OCI-LY7 (cell line): Measurements from ENCODE around the gene ZSCAN5B. TPM values are rescaled to one million over a fixed set of nuclear protein-coding genes. Genes with fewer than 3 reads are reported as not detected.

Source experiments
- BruUV-seq: library from RNA; stranded (reverse); fragments of 400-500 nt; replicated peaks from 2 replicates; lab custom pipeline; 2021; lab: Mats Ljungman, UMichigan
- CTCF ChIA-PET: fragments of 300-600 bp; sonication (Branson Sonifier 250); formaldehyde crosslinking; loops from one replicate; lab custom pipeline; 2022; ENCODE audit warnings: antibody characterized with exemption; ENCODE audit not compliant: unreplicated experiment; lab: Charles Lee
- POLR2A ChIA-PET: fragments of 300-600 bp; sonication (Branson Sonifier 250); formaldehyde crosslinking; loops from one replicate; lab custom pipeline; 2022; ENCODE audit warnings: antibody characterized with exemption; lab: Charles Lee
- DNase-seq: peaks from one replicate; pipeline ENCODE4 v3.0.0-alpha.2; 2015; ENCODE audit warnings: low spot score
- H2AFZ ChIP-seq: fragments of 200-600 bp; sonication (generic), shearing (Covaris generic); 2 replicates; pipeline ENCODE4 v1.6.1; 2014; ENCODE audit warnings: mild to moderate bottlenecking, antibody characterized with exemption, low read length, moderate library complexity
- H3K27ac ChIP-seq: fragments of 200-600 bp; sonication (generic); 2 replicates; pipeline ENCODE4 v1.5.1; 2014; ENCODE audit warnings: mixed run types, low read depth, mild to moderate bottlenecking, moderate library complexity, low read length, inconsistent platforms; ENCODE audit not compliant: poor library complexity, severe bottlenecking
- H3K36me3 ChIP-seq: fragments of 200-600 bp; sonication (generic); 2 replicates; pipeline ENCODE4 v1.6.1; 2014; ENCODE audit warnings: mild to moderate bottlenecking, antibody characterized with exemption, low read length, moderate library complexity, mixed read lengths; ENCODE audit not compliant: insufficient read depth
- H3K4me1 ChIP-seq: fragments of 200-600 bp; sonication (generic); 2 replicates; pipeline ENCODE4 v1.5.1; 2014; ENCODE audit warnings: mild to moderate bottlenecking, low read length; ENCODE audit not compliant: insufficient read depth, poor library complexity, severe bottlenecking
- H3K4me2 ChIP-seq: fragments of 200-600 bp; sonication (generic); 2 replicates; pipeline ENCODE4 v1.6.1; 2014; ENCODE audit warnings: mild to moderate bottlenecking, low read length
- H3K4me3 ChIP-seq: fragments of 200-600 bp; sonication (generic); 2 replicates; pipeline ENCODE4 v1.5.1; 2014; ENCODE audit warnings: mild to moderate bottlenecking, low read depth, low read length; ENCODE audit not compliant: poor library complexity, severe bottlenecking
- H3K79me2 ChIP-seq: fragments of 200-600 bp; sonication (generic); 2 replicates; pipeline ENCODE4 v1.6.1; 2016; ENCODE audit warnings: low read depth, mild to moderate bottlenecking, low read length, moderate library complexity, mixed read lengths; ENCODE audit not compliant: insufficient read depth
- H3K9me2 ChIP-seq: fragments of 200-600 bp; sonication (generic); 2 replicates; pipeline ENCODE4 v1.6.1; 2016; ENCODE audit warnings: mild to moderate bottlenecking, low read length, mixed read lengths; ENCODE audit not compliant: insufficient read depth
- H3K9me3 ChIP-seq: fragments of 200-600 bp; sonication (generic); 2 replicates; pipeline ENCODE4 v1.6.1; 2014; ENCODE audit warnings: mild to moderate bottlenecking, mixed run types, low read length, mixed read lengths
- H4K20me1 ChIP-seq: fragments of 200-600 bp; sonication (generic); 2 replicates; pipeline ENCODE4 v1.6.1; 2014; ENCODE audit warnings: mild to moderate bottlenecking, antibody characterized with exemption, low read length, moderate library complexity, mixed read lengths; ENCODE audit not compliant: insufficient read depth
- CTCF ChIP-seq: fragments of 200-600 bp; sonication (generic); conservative IDR thresholded peaks from 2 replicates; pipeline ENCODE4 v1.5.1; 2014; ENCODE audit warnings: mild to moderate bottlenecking, antibody characterized with exemption, low read length, moderate library complexity, mixed read lengths
- EZH2phosphoT487 ChIP-seq: fragments of 200-600 bp; sonication (generic); IDR thresholded peaks from 2 replicates; pipeline ENCODE4 v1.6.1; 2018; ENCODE audit warnings: low read depth, borderline replicate concordance, mild to moderate bottlenecking, mixed run types, antibody characterized with exemption, low read length, moderate library complexity, mixed read lengths
- intact Hi-C: fragments of 100-400 bp; cut with micrococcal nuclease; formaldehyde crosslinking; loops from one replicate; pipeline ENCODE4 v1.10.0; 2022; ENCODE audit not compliant: unreplicated experiment
- total RNA-seq, 2 experiments: library from RNA; depleted of rRNA in 1 of 2; stranded (reverse); fragments of >200 nt in 1 of 2; shearing (Covaris generic) in 1 of 2; gene quantifications; 2 replicates each; pipeline ENCODE4 v1.2.3, GENCODE V29; 2014 to 2022

ZSCAN5B gene
- total RNA-seq, 2 experiments from 2014 or later: not detected

DNA sequence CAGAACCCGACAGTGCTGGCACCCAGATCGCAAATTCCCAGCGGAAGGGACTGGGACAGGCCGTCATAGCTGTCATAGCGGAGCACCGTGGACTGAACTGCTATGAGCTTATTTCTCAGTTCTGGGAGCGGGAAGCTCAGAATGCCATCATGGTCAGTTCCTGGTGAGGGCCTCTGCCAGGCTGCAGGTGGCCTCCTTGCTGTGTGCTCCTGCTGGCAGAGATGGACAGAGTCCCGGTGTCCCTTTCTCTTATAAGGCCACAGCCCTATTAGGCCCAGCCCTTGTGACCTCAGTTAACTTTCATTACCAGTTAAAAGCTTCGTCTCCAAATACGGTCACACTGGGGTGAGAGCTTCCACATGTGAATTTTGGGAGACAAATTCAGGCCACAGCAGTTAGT is 51.9 kb downstream of the ZSCAN5B start:
- POLR2A ChIA-PET: interaction anchor here (1.0 kb wide), 1 partner anchor 539 kb away, joined by 3 read pairs; no protein-coding TSS in a partner anchor
- H4K20me1 ChIP-seq: no peaks in the 10 kb centered on the region
- no peak overlapping the region for H2AFZ ChIP-seq
- H3K9me3 ChIP-seq: no peaks in the 10 kb centered on the region
- no peaks in the 10 kb centered on the region for H3K9me2 ChIP-seq
- H3K79me2 ChIP-seq: peaks cover 9% of the 10 kb centered on the region
- BruUV-seq: no TSS peak
- intact Hi-C loops: no loop called here
- no peak overlapping the region for H3K4me3 ChIP-seq
- H3K4me1 ChIP-seq: peaks cover 7% of the 10 kb centered on the region
- H3K27ac ChIP-seq: no peak overlapping the region
- H3K4me2 ChIP-seq: no peak overlapping the region
- DNase-seq: no peak
- CTCF ChIA-PET: no interaction called here
- TF ChIP-seq CTCF (no peak), EZH2phosphoT487 (no peak)
- H3K36me3 ChIP-seq: peaks cover 24% of the 10 kb centered on the region

- no peaks in the 10 kb centered on the region for H3K9me3 ChIP-seq
- peaks cover 9% of the 10 kb centered on the region for H3K79me2 ChIP-seq
- intact Hi-C loops: loop anchor here (5.0 kb wide), 1 partner anchor 503 kb away; the partner anchor contains the start of genes ZNF580 and ZNF581
- H3K27ac ChIP-seq: no peak overlapping the region
- no peak overlapping the region for H2AFZ ChIP-seq
- no peak for TF ChIP-seq EZH2phosphoT487
- no peak for TF ChIP-seq CTCF
- no peak overlapping the region for H3K4me2 ChIP-seq
- ChIA-PET POLR2A (no interaction called here), CTCF (no interaction called here)
- no peak for DNase-seq
- no peak overlapping the region for H3K4me3 ChIP-seq
- no peaks in the 10 kb centered on the region for H4K20me1 ChIP-seq
- H3K9me2 ChIP-seq: no peaks in the 10 kb centered on the region
- peaks cover 21% of the 10 kb centered on the region for H3K36me3 ChIP-seq
- no TSS peak for BruUV-seq
- peaks cover 11% of the 10 kb centered on the region for H3K4me1 ChIP-seq
Observed at GRCh38 chr19:56144831-56145230, 52.8 kb downstream of the ZSCAN5B start.

DNA sequence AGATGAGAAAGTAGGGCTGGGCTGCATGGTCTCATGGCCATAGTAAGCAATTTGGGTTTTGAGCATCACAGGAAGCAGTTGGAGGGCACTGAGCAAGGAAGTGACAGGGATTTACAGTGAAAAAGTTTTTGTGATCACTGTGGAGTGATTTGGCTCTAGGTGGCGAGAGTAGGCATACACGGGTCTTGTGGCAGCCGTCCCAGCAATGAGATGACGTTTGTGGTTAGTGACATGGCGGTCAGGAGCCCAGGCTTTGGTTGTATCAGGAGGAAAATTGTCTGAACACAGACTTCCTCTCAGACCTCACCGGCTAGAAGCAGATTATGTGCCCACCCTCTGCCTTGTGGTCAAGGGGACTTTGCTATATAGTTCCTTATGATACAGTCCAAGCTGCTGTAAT is 53.2 kb downstream of the ZSCAN5B start:
- intact Hi-C loops: loop anchor here (5.0 kb wide), 1 partner anchor 502 kb away; the partner anchor contains the start of genes ZNF580 and ZNF581
- no peak for TF ChIP-seq EZH2phosphoT487
- no peak for TF ChIP-seq CTCF
- Histone ChIP-seq H3K27ac (no peak overlapping the region), H2AFZ (no peak overlapping the region), H3K4me1 (peaks cover 13% of the 10 kb centered on the region), H3K79me2 (peaks cover 9% of the 10 kb centered on the region), H3K4me2 (no peak overlapping the region), H3K36me3 (peaks cover 17% of the 10 kb centered on the region), H3K4me3 (no peak overlapping the region), H4K20me1 (no peaks in the 10 kb centered on the region), H3K9me3 (no peaks in the 10 kb centered on the region), H3K9me2 (no peaks in the 10 kb centered on the region)
- ChIA-PET CTCF (no interaction called here), POLR2A (no interaction called here)
- no peak for DNase-seq
- no TSS peak for BruUV-seq
